SHP77 (cell line): ENCODE results near the gene LRIG2.
"Not testable (repeated sequence)": the region's sequence is repeated elsewhere in the genome, so short reads cannot be mapped to it uniquely, and the experiment has no call there.

Experiments used
- DNase-seq, 2 experiments: peaks; one replicate each; lab custom pipeline; 2025; lab: John Stamatoyannopoulos, UW

LRIG2 gene

GRCh38 chr1:113072757-113073478, at the start of gene LRIG2:
Gene LRIG2 (plus strand): TSS chr1:113073198. CDS start chr1:113073407, 209 bp downstream.
- peak; percentile 96 to 97 for DNase-seq

- not testable (repeated sequence) for DNase-seq
Observed at GRCh38 chr1:113023316-113023715, 49.7 kb upstream of the LRIG2 start.

- no peak for DNase-seq
Observed at GRCh38 chr1:113027007-113027406, 46.0 kb upstream of the LRIG2 start.

- DNase-seq: no peak
Observed at GRCh38 chr1:113027449-113027848, 45.5 kb upstream of the LRIG2 start.

- DNase-seq: no peak
Observed at GRCh38 chr1:113029822-113030221, 43.2 kb upstream of the LRIG2 start.

GRCh38 chr1:113031171-113031933, 41.6 kb upstream of the LRIG2 start:
- DNase-seq: no peak

GRCh38 chr1:113035086-113035485, 37.9 kb upstream of the LRIG2 start:
- no peak for DNase-seq

- DNase-seq: no peak
Observed at GRCh38 chr1:113036639-113037321, 36.2 kb upstream of the LRIG2 start.

GRCh38 chr1:113040041-113040440, 33.0 kb upstream of the LRIG2 start:
- DNase-seq: no peak

GRCh38 chr1:113040718-113041412, 32.1 kb upstream of the LRIG2 start:
- no peak for DNase-seq

GRCh38 chr1:113041569-113042284, 31.3 kb upstream of the LRIG2 start:
- DNase-seq: no peak

- peak in 1 of 2 experiments; percentile 40 for DNase-seq
Observed at GRCh38 chr1:113042285-113043143, 30.5 kb upstream of the LRIG2 start.

GRCh38 chr1:113043144-113043488, 29.9 kb upstream of the LRIG2 start:
- DNase-seq: not testable (repeated sequence)

GRCh38 chr1:113046569-113046968, 26.4 kb upstream of the LRIG2 start:
- no peak for DNase-seq

GRCh38 chr1:113048064-113048463, 24.9 kb upstream of the LRIG2 start:
- DNase-seq: no peak

GRCh38 chr1:113053344-113054126, 19.5 kb upstream of the LRIG2 start:
- no peak for DNase-seq

GRCh38 chr1:113055570-113055969, 17.4 kb upstream of the LRIG2 start:
- DNase-seq: no peak

- peak; percentile 25 to 51 for DNase-seq
Observed at GRCh38 chr1:113057006-113057405, 16.0 kb upstream of the LRIG2 start.

GRCh38 chr1:113058941-113059706, 13.9 kb upstream of the LRIG2 start:
- DNase-seq: no peak
